GM20000 (cell line): Measurements from ENCODE around the gene CHD1L.
"Not testable (repeated sequence)": the region's sequence is repeated elsewhere in the genome, so short reads cannot be mapped to it uniquely, and the experiment has no call there.

Experiments used
- DNase-seq: peaks from one replicate; pipeline ENCODE4 v3.0.0; 2012; ENCODE audit warnings: low spot score
- TF ChIP-seq, protein P1 (sequence below): IDR thresholded peaks from 2 replicates; pipeline ENCODE4 v1.5.1; 2012; ENCODE audit warnings: mild to moderate bottlenecking, control low read depth; ENCODE audit errors: extremely low read depth, missing control alignments

Gene CHD1L

DNA sequence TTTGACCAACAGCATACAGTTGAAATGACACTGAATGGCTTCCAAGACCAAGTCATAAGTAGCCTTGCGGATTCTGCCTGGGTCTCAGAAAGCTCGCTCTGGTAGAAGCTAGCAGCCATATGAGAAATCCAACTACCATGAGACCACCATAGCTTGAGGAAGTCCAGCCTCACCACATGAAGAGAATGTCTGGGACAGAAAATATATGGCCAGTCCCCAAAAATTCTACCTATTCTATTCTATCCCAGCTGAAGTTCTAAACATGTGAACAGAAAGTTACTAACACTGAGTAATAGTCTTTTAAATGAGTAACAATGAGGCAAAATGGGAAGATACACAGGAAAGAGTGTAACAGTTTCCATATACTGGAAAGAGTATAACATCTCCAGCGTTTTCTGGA lies 26.4 kb upstream of the CHD1L start:
- DNase-seq: no peak
- TF ChIP-seq, protein P1, sequence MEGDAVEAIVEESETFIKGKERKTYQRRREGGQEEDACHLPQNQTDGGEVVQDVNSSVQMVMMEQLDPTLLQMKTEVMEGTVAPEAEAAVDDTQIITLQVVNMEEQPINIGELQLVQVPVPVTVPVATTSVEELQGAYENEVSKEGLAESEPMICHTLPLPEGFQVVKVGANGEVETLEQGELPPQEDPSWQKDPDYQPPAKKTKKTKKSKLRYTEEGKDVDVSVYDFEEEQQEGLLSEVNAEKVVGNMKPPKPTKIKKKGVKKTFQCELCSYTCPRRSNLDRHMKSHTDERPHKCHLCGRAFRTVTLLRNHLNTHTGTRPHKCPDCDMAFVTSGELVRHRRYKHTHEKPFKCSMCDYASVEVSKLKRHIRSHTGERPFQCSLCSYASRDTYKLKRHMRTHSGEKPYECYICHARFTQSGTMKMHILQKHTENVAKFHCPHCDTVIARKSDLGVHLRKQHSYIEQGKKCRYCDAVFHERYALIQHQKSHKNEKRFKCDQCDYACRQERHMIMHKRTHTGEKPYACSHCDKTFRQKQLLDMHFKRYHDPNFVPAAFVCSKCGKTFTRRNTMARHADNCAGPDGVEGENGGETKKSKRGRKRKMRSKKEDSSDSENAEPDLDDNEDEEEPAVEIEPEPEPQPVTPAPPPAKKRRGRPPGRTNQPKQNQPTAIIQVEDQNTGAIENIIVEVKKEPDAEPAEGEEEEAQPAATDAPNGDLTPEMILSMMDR: no peak

DNA sequence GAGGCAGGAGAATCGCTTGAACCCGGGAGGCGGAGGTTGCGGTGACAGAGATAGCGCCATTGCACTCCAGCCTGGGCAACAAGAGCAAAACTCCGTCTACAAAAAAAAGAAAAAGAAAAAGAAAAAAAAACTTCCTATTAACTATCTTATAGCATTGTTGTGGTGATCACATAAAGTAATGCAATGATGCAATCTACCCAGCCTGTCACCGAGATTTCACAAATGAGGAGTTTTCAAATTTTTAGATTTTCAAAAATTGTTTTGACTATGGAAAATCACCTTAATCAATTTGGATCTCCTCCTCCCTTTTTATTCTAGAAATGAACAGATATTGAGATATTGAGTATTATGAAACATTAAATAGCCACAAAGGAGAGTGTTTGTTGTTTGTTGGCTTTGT lies 25.3 kb upstream of the CHD1L start:
- TF ChIP-seq, protein P1: no peak
- no peak for DNase-seq

DNA sequence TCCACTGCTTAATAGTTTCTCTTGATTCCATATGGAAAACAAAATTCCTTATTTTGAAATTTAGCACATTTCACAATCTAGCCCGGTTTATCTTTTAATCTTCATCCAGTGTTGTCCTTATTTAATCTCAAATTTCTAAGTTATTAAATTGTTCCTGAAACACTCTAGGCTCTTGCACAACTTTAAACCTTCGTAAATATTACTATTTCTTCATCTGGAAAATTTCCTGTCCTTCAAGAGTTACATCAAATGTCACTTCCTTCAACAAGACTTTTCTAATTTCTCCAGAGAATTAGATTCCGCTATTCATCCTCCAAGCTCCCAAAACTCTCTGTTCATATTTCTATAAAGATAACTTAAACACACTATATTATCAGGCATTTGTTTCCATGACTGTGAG lies 23.9 kb upstream of the CHD1L start:
- TF ChIP-seq, protein P1: no peak
- DNase-seq: no peak

DNA sequence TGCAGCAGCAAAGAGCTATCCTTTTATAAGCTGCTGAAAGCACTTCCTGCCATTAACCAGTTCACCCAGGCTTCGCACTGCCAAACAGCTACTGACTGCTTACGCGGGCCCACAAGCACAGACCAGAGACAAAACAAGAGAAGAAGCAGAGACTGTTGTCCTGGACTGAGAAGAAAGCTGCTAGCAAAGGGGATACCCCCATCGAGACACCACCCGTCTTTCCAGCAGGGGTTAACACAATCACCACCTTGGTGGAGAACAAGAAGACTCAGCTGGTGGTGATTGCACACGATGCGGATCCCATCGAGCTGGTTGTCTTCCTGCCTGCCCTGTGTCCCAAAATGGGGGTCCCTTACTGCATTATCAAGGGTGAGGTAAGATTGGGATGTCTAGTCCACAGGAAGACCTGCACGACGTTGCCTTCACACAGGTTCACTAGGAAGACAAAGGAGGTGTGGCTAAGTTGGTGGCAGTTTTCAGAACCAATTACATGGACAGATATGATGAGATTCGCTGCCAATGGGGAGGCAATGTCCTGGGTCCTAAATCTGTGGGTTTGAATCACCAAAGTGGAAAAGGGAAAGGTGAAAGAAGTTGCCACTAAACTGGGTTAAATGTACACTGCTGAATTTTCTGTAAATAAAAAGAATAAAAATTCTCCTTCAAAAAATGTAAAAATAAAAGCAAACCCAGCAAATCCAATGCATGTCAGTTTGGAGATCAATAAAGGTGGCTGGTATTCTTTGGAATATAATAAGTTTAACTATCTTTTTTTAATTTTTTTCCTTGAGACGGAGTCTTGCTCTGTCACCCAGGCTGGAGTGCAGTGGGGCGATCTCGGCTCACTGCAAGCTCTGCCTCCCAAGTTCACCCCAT lies 18.5 kb upstream of the CHD1L start:
- no peak for DNase-seq

DNA sequence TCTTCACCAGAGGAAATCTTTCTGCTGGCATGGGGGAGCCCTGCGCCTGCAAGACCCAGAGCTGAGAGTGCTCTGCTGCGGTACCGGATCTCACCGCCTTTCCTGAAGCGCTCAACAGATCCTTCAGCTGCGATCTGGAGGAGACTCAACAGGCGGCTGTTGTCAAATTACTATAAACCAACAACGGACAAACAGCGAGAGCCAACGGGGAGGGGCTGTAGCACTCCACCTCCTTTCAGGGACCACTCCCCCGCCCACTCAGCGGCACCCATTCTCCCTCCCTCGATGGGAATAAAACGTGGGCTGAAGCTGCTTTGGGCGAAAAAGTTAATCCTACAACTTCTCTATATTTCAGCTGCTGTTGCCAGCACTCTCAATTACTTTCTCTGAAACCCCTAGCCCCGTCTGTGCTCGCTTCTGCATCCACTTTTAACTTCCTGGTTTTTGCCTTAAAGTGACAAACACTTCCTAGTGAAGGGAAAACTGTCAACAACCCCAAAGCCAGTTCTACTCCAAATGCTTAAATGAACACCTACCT lies 17.2 kb upstream of the CHD1L start, which contains the start of gene FMO5:
FMO5 (minus strand) TSS at position 147 of the 538 bp plus-strand sequence. CDS start 310 bp downstream, outside the sequence.
- TF ChIP-seq, protein P1: no peak
- DNase-seq: peak; percentile 69

More for the DNA sequence above, 18.5 kb upstream of the CHD1L start:
- TF ChIP-seq, protein P1: no peak

DNA sequence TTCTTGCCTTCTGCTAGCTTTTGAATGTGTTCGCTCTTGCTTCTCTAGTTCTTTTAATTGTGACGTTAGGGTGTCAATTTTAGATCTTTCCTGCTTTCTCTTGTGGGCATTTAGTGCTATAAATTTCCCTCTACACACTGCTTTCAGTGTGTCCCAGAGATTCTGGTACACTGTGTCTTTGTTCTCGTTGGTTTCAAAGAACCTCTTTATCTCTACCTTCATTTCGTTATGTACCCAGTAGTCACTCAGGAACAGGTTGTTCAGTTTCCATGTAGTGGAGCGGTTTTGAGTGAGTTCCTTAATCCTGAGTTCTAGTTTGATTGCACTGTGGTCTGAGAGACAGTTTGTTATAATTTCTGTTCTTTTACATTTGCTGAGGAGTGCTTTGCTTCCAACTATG lies 11.5 kb upstream of the CHD1L start:
- not testable (repeated sequence) for DNase-seq

DNA sequence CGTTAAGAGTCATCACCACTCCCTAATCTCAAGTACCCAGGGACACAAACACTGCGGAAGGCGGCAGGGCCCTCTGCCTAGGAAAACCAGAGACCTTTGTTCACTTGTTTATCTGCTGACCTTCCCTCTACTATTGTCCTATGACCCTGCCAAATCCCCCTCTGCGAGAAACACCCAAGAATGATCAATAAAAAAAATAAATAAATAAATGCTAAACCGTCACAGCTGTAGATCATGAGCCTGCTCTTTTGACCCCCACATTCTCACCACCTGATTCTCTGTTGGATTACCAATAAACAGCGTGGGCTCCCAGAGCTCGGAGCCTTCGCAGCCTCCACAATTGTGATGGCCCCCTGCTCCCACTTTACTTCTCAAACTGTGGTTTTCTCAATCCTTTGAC lies 8.6 kb upstream of the CHD1L start:
- not testable (repeated sequence) for DNase-seq

DNA sequence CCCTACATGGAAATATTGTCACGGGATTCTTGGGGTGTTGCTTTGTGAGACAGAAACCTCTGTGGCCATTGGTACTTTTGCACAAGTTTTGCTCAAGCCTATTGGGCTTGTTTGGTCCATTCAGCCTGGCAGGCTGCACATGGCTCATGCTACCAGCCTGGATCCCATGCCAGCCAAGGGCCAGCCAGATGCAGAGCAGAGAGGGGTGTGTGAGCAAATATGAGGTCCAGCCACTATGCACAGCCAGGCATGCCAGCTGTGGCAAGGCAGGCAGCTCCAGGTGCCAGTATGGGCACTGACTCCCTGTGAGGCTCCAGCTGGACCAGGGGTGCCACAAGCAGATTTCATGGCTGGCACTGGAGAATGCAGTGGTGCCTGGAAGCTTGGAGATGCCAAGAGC lies 6.7 kb upstream of the CHD1L start:
- TF ChIP-seq, protein P1: no peak
- DNase-seq: no peak
